Activated CD4-positive, alpha-beta T cell treated with anti-CD3 and anti-CD28 coated beads, Interleukin-2, amount 50 U/mL, for 16 hours (primary cell): Measurements from ENCODE around the gene INTS1.

ENCODE experiments used
- DNase-seq: peaks from one replicate; pipeline ENCODE4 v3.0.0-alpha.2; 2020

INTS1 gene

GRCh38 chr7:1541431-1542162 is 37.4 kb upstream of the INTS1 start:
- DNase-seq = no peak

GRCh38 chr7:1540776-1541271 is 36.6 kb upstream of the INTS1 start:
- no peak for DNase-seq

GRCh38 chr7:1539882-1540775 is 35.9 kb upstream of the INTS1 start:
- DNase-seq = no peak

- DNase-seq = no peak
Observed at GRCh38 chr7:1539181-1539881, 35.1 kb upstream of the INTS1 start.

GRCh38 chr7:1538544-1539180 is 34.5 kb upstream of the INTS1 start:
- no peak for DNase-seq

GRCh38 chr7:1537535-1538412 is 33.6 kb upstream of the INTS1 start:
- DNase-seq = no peak

- DNase-seq = no peak
Observed at GRCh38 chr7:1536743-1537534, 32.8 kb upstream of the INTS1 start.

- no peak for DNase-seq
Observed at GRCh38 chr7:1536455-1536742, 32.2 kb upstream of the INTS1 start.

GRCh38 chr7:1535701-1536454 is 31.7 kb upstream of the INTS1 start:
- DNase-seq = no peak

- no peak for DNase-seq
Observed at GRCh38 chr7:1535100-1535458, 30.9 kb upstream of the INTS1 start.

- no peak for DNase-seq
Observed at GRCh38 chr7:1534330-1535099, 30.3 kb upstream of the INTS1 start.

GRCh38 chr7:1533547-1534329 is 29.5 kb upstream of the INTS1 start:
- DNase-seq = peak; percentile 81

GRCh38 chr7:1533255-1533546 is 29.0 kb upstream of the INTS1 start:
- DNase-seq = no peak

GRCh38 chr7:1532456-1533254 is 28.5 kb upstream of the INTS1 start:
- peak; percentile 67 for DNase-seq

- DNase-seq = no peak
Observed at GRCh38 chr7:1531979-1532455, 27.8 kb upstream of the INTS1 start.

- DNase-seq = no peak
Observed at GRCh38 chr7:1531263-1531978, 27.2 kb upstream of the INTS1 start.

GRCh38 chr7:1530946-1531262 is 26.7 kb upstream of the INTS1 start:
- no peak for DNase-seq
